ENCODE data around the gene CAMTA1. TPM values are rescaled to one million over a fixed set of nuclear protein-coding genes. Genes with fewer than 3 reads are reported as not detected.

Gene CAMTA1
- total and polyA plus RNA-seq, 4 donors: 48.1 to 140 (median 52.3) TPM

- H3K27ac ChIP-seq (ENCODE audit: low read depth in 1 of 2, low read length in 1 of 2): no peak overlapping the region
- no peak for DNase-seq
These were observed 138.2 kb downstream of the CAMTA1 start for GRCh38 chr1:6923416-6923815.

DNA sequence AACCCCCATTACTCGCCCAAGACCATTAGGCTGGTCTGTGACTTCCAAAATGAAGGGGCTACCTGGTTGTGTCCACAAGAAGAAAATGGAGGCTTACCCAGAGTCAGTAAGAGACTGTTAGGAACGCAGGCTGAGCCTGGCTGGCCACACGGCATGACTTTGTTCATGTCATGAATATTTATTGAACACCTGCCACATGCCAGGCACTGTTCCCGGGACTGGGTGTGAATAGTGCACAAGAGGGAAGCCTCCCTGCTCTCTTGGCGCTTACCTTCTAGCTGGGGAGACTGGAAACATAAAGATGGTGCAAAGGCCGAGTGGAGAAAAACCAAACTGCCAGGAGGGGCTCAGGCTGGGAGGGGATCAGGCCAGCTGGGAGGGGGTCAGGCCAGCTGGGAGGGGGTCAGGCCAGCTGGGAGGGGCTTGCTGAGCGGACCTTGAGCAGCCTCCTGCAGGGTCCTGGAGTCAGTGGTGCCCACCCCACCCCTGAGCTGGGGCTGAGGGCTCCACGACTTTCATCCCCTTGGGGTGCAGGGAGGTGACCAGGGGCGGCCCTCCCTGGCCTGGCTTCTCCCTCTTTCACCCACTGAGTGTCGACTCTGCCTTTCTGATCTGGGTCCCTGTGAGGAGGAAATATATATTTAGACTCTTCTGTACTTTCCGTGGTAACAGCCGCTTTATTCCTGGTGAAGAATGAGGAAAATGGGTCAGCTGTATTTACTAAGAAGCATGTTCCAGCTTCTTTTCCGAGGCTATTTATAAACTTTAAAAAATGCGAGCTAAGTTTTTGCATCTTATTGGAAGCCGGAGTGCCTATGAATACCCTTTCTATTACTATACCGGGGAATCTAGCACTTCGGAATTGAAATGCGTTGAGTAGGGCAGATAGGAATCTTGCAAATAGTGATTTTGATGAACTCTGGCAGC lies 139.0 kb downstream of the CAMTA1 start:
- peaks cover 0 to 3% (median 0%) of the 10 kb centered on the region in 3 donors for H3K27me3 ChIP-seq (ENCODE audit: control insufficient read depth in 3 of 3, insufficient read depth in 3 of 3, low read length in 2 of 3)
- WGBS, 2 donors: 76 to 88% methylated on average over 18 of the region's 18 CpGs
- H3K9ac ChIP-seq (ENCODE audit: insufficient read depth in 1 of 2, low read length in 2 of 2): no peak overlapping the region
- H3K27ac ChIP-seq (ENCODE audit: low read depth in 1 of 2, low read length in 1 of 2): no peak overlapping the region
- no peaks in the 10 kb centered on the region for H3K4me1 ChIP-seq (ENCODE audit: control insufficient read depth in 5 of 5, insufficient read depth in 5 of 5, low read length in 5 of 5)
- H3K9me3 ChIP-seq (ENCODE audit: control insufficient read depth in 4 of 4, insufficient read depth in 3 of 4, low read length in 3 of 4): no peaks in the 10 kb centered on the region
- no peaks in the 10 kb centered on the region for H3K36me3 ChIP-seq (ENCODE audit: control insufficient read depth in 4 of 4, insufficient read depth in 4 of 4, low read length in 4 of 4)
- H3K4me3 ChIP-seq: no peak overlapping the region
- DNase-seq: no peak
- TF ChIP-seq, protein P1, sequence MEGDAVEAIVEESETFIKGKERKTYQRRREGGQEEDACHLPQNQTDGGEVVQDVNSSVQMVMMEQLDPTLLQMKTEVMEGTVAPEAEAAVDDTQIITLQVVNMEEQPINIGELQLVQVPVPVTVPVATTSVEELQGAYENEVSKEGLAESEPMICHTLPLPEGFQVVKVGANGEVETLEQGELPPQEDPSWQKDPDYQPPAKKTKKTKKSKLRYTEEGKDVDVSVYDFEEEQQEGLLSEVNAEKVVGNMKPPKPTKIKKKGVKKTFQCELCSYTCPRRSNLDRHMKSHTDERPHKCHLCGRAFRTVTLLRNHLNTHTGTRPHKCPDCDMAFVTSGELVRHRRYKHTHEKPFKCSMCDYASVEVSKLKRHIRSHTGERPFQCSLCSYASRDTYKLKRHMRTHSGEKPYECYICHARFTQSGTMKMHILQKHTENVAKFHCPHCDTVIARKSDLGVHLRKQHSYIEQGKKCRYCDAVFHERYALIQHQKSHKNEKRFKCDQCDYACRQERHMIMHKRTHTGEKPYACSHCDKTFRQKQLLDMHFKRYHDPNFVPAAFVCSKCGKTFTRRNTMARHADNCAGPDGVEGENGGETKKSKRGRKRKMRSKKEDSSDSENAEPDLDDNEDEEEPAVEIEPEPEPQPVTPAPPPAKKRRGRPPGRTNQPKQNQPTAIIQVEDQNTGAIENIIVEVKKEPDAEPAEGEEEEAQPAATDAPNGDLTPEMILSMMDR (IDR thresholded peaks at IDR 0.05; ENCODE audit: control extremely low read depth, extremely low read depth): no peak
- no peak for ATAC-seq (ENCODE audit: insufficient read depth, low FRiP score)

More at GRCh38 chr1:6923416-6923815, 138.2 kb downstream of the CAMTA1 start:
- Histone ChIP-seq H3K9ac (ENCODE audit: insufficient read depth in 1 of 2, low read length in 2 of 2) (no peak overlapping the region), H3K36me3 (ENCODE audit: control insufficient read depth in 4 of 4, insufficient read depth in 4 of 4, low read length in 4 of 4) (no peaks in the 10 kb centered on the region), H3K27me3 (ENCODE audit: control insufficient read depth in 3 of 3, insufficient read depth in 3 of 3, low read length in 2 of 3) (peaks cover 0 to 3% (median 0%) of the 10 kb centered on the region in 3 donors), H3K9me3 (ENCODE audit: control insufficient read depth in 4 of 4, insufficient read depth in 3 of 4, low read length in 3 of 4) (no peaks in the 10 kb centered on the region), H3K4me3 (no peak overlapping the region), H3K4me1 (ENCODE audit: control insufficient read depth in 5 of 5, insufficient read depth in 5 of 5, low read length in 5 of 5) (no peaks in the 10 kb centered on the region)
- 71 to 83% methylated on average over 6 of the region's 6 CpGs for WGBS, 2 donors
- ATAC-seq (ENCODE audit: insufficient read depth, low FRiP score): no peak
- TF ChIP-seq, protein P1 (IDR thresholded peaks at IDR 0.05; ENCODE audit: control extremely low read depth, extremely low read depth): no peak

GRCh38 chr1:6924891-6925290 lies 139.6 kb downstream of the CAMTA1 start:
- ATAC-seq (ENCODE audit: insufficient read depth, low FRiP score): no peak
- Histone ChIP-seq H3K9me3 (ENCODE audit: control insufficient read depth in 4 of 4, insufficient read depth in 3 of 4, low read length in 3 of 4) (no peaks in the 10 kb centered on the region), H3K4me1 (ENCODE audit: control insufficient read depth in 5 of 5, insufficient read depth in 5 of 5, low read length in 5 of 5) (no peaks in the 10 kb centered on the region), H3K9ac (ENCODE audit: insufficient read depth in 1 of 2, low read length in 2 of 2) (no peak overlapping the region), H3K36me3 (ENCODE audit: control insufficient read depth in 4 of 4, insufficient read depth in 4 of 4, low read length in 4 of 4) (no peaks in the 10 kb centered on the region), H3K27ac (ENCODE audit: low read depth in 1 of 2, low read length in 1 of 2) (peak overlapping the region in 1 of 2 donors; percentile 10), H3K27me3 (ENCODE audit: control insufficient read depth in 3 of 3, insufficient read depth in 3 of 3, low read length in 2 of 3) (peaks cover 0 to 3% (median 0%) of the 10 kb centered on the region in 3 donors), H3K4me3 (no peak overlapping the region)
- 85 to 98% methylated on average over 4 of the region's 4 CpGs for WGBS, 2 donors
- TF ChIP-seq, protein P1 (IDR thresholded peaks at IDR 0.05; ENCODE audit: control extremely low read depth, extremely low read depth): no peak
- DNase-seq: no peak

Data from lung (tissue), 12 donors.